22Rv1 (cell line): ENCODE measurements around the gene RPL10.

Source experiments
- ZFX ChIP-seq: fragments of 450-650 bp; IDR thresholded peaks from 2 replicates; pipeline ENCODE4 v1.6.1; 2017; ENCODE audit warnings: antibody characterized with exemption, borderline replicate concordance
- TF ChIP-seq, protein P1 (sequence below): fragments of 450-650 bp; IDR thresholded peaks from 2 replicates; pipeline ENCODE4 v1.5.1; 2017; ENCODE audit warnings: mild to moderate bottlenecking

GRCh38 chrX:154409222-154409871 lies 11.2 kb downstream of the RPL10 start, which contains the start of gene DNASE1L1:
- TF ChIP-seq, protein P1, sequence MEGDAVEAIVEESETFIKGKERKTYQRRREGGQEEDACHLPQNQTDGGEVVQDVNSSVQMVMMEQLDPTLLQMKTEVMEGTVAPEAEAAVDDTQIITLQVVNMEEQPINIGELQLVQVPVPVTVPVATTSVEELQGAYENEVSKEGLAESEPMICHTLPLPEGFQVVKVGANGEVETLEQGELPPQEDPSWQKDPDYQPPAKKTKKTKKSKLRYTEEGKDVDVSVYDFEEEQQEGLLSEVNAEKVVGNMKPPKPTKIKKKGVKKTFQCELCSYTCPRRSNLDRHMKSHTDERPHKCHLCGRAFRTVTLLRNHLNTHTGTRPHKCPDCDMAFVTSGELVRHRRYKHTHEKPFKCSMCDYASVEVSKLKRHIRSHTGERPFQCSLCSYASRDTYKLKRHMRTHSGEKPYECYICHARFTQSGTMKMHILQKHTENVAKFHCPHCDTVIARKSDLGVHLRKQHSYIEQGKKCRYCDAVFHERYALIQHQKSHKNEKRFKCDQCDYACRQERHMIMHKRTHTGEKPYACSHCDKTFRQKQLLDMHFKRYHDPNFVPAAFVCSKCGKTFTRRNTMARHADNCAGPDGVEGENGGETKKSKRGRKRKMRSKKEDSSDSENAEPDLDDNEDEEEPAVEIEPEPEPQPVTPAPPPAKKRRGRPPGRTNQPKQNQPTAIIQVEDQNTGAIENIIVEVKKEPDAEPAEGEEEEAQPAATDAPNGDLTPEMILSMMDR = no peak
- no peak for TF ChIP-seq ZFX
